Ishikawa (cell line): ENCODE measurements around the gene ATOX1.

Source experiments
- CEBPB ChIP-seq: IDR thresholded peaks from 2 replicates; pipeline ENCODE4 v1.6.1; 2012
- EGR1 ChIP-seq: IDR thresholded peaks from 2 replicates; pipeline ENCODE4 v1.6.1; 2012
- EP300 ChIP-seq: IDR thresholded peaks from 2 replicates; pipeline ENCODE4 v1.6.1; 2012; ENCODE audit warnings: borderline replicate concordance
- FOXM1 ChIP-seq: IDR thresholded peaks from 2 replicates; pipeline ENCODE4 v1.6.1; 2012; ENCODE audit warnings: low read depth, borderline replicate concordance
- NFIC ChIP-seq: IDR thresholded peaks from 2 replicates; pipeline ENCODE4 v1.6.1; 2012
- TAF1 ChIP-seq: IDR thresholded peaks from 2 replicates; pipeline ENCODE4 v1.6.1; 2012; ENCODE audit warnings: low read depth, mild to moderate bottlenecking
- TEAD4 ChIP-seq: IDR thresholded peaks from 2 replicates; pipeline ENCODE4 v1.6.1; 2012
- YY1 ChIP-seq: IDR thresholded peaks from 2 replicates; pipeline ENCODE4 v1.6.1; 2012; ENCODE audit warnings: low read depth
- TF ChIP-seq, protein P1 (sequence below): IDR thresholded peaks from 2 replicates; pipeline ENCODE4 v1.6.1; 2012
- TF ChIP-seq, protein P2 (sequence below): IDR thresholded peaks from 2 replicates; pipeline ENCODE4 v1.6.1; 2012; ENCODE audit warnings: low read depth, mild to moderate bottlenecking

DNA sequence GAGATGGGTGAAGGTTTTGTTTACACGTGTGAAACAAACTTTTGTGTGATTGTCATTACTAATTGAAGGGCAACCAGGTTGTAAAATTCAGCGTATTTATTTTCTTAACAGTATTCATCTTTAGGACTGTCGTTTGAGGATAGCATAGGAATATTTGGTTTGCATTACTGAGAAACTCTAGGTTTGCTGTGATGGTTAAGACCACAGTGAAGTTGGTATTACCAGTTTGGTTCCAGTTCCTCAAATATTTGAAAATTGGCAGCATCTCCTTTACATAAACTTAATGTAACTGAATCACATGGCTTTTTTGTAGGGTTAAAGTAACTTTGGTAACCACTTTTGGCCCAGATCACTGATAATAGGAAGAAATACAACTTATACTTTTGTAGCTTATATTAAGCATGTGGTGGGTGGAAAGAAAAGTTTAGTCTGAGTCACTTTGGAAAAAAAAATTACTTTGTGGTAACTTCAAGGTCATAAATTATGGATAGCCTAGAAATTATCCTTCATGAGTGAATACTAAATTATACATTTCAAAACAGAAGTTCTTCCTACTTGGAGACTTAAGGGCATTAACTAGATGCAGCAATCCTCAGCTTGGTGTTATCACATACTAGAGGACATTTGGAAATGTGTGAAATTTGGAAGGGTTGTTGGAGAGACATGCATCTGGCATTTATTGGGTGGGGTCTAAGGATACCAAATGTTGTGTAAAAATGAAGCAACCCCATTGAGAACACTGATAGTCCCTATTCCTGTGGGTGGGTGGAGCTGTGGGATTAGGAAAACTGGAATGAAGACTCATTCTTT is 47.2 kb upstream of the ATOX1 start:
- TF ChIP-seq EGR1 (no peak), YY1 (no peak), EP300 (no peak), NFIC (no peak), TAF1 (no peak), FOXM1 (no peak), CEBPB (no peak), TEAD4 (no peak)
- TF ChIP-seq, protein P1, sequence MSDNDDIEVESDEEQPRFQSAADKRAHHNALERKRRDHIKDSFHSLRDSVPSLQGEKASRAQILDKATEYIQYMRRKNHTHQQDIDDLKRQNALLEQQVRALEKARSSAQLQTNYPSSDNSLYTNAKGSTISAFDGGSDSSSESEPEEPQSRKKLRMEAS, result no peak
- TF ChIP-seq, protein P2, sequence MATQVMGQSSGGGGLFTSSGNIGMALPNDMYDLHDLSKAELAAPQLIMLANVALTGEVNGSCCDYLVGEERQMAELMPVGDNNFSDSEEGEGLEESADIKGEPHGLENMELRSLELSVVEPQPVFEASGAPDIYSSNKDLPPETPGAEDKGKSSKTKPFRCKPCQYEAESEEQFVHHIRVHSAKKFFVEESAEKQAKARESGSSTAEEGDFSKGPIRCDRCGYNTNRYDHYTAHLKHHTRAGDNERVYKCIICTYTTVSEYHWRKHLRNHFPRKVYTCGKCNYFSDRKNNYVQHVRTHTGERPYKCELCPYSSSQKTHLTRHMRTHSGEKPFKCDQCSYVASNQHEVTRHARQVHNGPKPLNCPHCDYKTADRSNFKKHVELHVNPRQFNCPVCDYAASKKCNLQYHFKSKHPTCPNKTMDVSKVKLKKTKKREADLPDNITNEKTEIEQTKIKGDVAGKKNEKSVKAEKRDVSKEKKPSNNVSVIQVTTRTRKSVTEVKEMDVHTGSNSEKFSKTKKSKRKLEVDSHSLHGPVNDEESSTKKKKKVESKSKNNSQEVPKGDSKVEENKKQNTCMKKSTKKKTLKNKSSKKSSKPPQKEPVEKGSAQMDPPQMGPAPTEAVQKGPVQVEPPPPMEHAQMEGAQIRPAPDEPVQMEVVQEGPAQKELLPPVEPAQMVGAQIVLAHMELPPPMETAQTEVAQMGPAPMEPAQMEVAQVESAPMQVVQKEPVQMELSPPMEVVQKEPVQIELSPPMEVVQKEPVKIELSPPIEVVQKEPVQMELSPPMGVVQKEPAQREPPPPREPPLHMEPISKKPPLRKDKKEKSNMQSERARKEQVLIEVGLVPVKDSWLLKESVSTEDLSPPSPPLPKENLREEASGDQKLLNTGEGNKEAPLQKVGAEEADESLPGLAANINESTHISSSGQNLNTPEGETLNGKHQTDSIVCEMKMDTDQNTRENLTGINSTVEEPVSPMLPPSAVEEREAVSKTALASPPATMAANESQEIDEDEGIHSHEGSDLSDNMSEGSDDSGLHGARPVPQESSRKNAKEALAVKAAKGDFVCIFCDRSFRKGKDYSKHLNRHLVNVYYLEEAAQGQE, result no peak
